SH-SY5Y (cell line): ENCODE data around the gene CEMP1.

Source experiments
- GATA2 ChIP-seq: IDR thresholded peaks from 2 replicates; pipeline ENCODE4 v1.6.1; 2011; ENCODE audit warnings: mild to moderate bottlenecking, low read depth, low read length
- GATA3 ChIP-seq: IDR thresholded peaks from 2 replicates; pipeline ENCODE4 v1.6.1; 2011; ENCODE audit warnings: low read depth, mild to moderate bottlenecking, low read length, moderate library complexity

GRCh38 chr16:2531696-2532493, 687 bp upstream of the CEMP1 start:
- TF ChIP-seq GATA2 (no peak), GATA3 (no peak)
